ENCODE results near the gene PRKN. TPM values are rescaled to one million over a fixed set of nuclear protein-coding genes. Genes with fewer than 3 reads are reported as not detected.

The PRKN gene
- total RNA-seq, 1 donor = 6.1 TPM

DNA sequence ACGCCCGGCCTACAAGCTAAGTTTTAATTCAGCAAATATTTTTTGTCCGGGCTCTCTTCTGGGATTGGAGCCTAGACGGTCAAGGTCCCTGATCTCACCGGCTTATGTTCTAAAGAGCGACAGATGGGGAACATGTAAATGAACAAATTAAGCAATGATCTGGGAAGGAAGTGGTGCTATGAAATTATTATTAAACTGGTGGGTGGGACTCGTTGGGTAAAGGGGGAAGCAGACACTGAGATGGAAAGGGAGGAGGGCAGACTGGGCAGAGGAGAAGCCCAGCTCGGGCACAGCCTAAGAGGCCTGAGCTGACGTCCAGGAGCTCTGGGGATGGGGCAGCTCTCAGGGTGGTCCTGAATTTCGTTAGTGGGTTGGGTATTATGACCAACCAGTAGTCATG is 1371.9 kb downstream of the PRKN start:
- no peaks in the 10 kb centered on the region for H3K9me3 ChIP-seq (ENCODE audit: low read depth, low read length)
- no peak overlapping the region for H3K4me3 ChIP-seq (ENCODE audit: low read length)

DNA sequence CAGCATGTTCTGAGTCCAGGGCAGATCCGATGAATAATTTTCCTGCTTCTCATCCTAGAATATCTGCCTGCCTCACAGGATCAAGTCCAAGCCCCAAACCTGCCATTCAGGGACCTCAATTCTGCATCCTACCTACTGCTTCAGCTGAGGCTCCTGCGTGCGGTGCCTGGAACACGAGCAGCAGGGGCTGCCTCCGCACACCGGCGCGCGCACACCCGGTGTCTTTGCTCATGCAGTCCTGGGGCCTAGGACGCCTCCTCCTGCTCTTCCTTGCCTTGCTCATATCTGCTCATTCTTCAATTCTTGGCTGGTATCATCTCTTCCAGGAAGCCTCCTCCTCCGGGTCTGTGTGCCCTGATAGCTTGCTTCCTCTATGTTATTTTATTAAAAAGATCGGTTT is 1372.6 kb downstream of the PRKN start:
- Histone ChIP-seq H3K27me3 (ENCODE audit: insufficient read depth, low read length) (no peaks in the 10 kb centered on the region), H3K9me3 (ENCODE audit: low read depth, low read length) (no peaks in the 10 kb centered on the region), H3K4me3 (ENCODE audit: low read length) (no peak overlapping the region), H3K4me1 (ENCODE audit: insufficient read depth, low read length) (peaks cover 32% of the 10 kb centered on the region)

More for the DNA sequence above, 1371.9 kb downstream of the PRKN start:
- Histone ChIP-seq H3K27me3 (ENCODE audit: insufficient read depth, low read length) (no peaks in the 10 kb centered on the region), H3K4me1 (ENCODE audit: insufficient read depth, low read length) (peaks cover 33% of the 10 kb centered on the region)

- no peaks in the 10 kb centered on the region for H3K27me3 ChIP-seq (ENCODE audit: insufficient read depth, low read length)
- H3K9me3 ChIP-seq (ENCODE audit: low read depth, low read length) = no peaks in the 10 kb centered on the region
- H3K4me1 ChIP-seq (ENCODE audit: insufficient read depth, low read length) = peaks cover 26% of the 10 kb centered on the region
- no peak overlapping the region for H3K4me3 ChIP-seq (ENCODE audit: low read length)
Observed at GRCh38 chr6:161354276-161354840, 1373.2 kb downstream of the PRKN start.

DNA sequence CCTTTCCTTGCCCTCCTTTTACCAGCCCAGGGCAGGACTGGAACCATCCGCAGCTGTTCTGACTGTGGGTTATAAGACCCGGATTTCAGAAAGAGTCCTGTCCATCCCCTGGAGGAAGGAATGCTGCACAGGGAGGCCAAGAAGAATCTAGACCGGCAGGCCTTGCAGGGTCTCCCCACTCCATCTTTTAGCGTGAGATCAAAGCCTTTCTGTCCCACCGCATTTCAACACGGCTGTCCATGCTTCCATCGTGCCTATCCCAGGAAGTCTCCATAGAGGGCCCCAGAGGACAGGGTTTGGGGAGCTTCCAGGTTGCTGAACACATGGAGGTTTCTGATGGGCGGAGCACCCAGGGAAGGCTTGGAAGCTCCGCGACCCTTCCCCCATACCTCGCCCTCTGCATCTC is 1374.4 kb downstream of the PRKN start:
- Histone ChIP-seq H3K27me3 (ENCODE audit: insufficient read depth, low read length) (no peaks in the 10 kb centered on the region), H3K9me3 (ENCODE audit: low read depth, low read length) (no peaks in the 10 kb centered on the region), H3K4me1 (ENCODE audit: insufficient read depth, low read length) (peaks cover 24% of the 10 kb centered on the region), H3K4me3 (ENCODE audit: low read length) (no peak overlapping the region)

GRCh38 chr6:161351858-161352257 is 1375.7 kb downstream of the PRKN start:
- peaks cover 18% of the 10 kb centered on the region for H3K4me1 ChIP-seq (ENCODE audit: insufficient read depth, low read length)

GRCh38 chr6:161349886-161350285 is 1377.7 kb downstream of the PRKN start:
- no peak overlapping the region for H3K4me3 ChIP-seq (ENCODE audit: low read length)
- peaks cover under 1% of the 10 kb centered on the region for H3K4me1 ChIP-seq (ENCODE audit: insufficient read depth, low read length)
- no peaks in the 10 kb centered on the region for H3K27me3 ChIP-seq (ENCODE audit: insufficient read depth, low read length)

More at GRCh38 chr6:161351858-161352257, 1375.7 kb downstream of the PRKN start:
- Histone ChIP-seq H3K27me3 (ENCODE audit: insufficient read depth, low read length) (no peaks in the 10 kb centered on the region), H3K4me3 (ENCODE audit: low read length) (no peak overlapping the region), H3K9me3 (ENCODE audit: low read depth, low read length) (no peaks in the 10 kb centered on the region)

DNA sequence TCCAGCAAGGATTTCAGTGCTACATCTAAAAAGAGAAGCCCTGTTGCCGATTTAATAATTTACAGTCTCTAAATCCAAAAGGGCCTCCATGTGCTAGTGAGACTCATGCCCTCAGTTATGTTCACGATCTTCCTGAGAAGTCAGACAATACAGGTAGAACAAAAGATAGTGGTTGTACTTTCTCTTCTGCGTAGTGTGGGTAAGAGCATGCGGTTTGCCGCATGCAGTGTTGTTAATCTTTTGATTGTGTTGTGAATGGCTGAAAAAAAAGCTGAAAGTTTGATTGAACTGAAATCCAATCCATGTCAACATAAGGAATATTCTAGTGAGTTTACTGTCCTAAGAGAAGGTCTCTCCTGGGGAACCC is 1379.0 kb downstream of the PRKN start:
- Histone ChIP-seq H3K9me3 (ENCODE audit: low read depth, low read length) (no peaks in the 10 kb centered on the region), H3K27me3 (ENCODE audit: insufficient read depth, low read length) (no peaks in the 10 kb centered on the region), H3K4me1 (ENCODE audit: insufficient read depth, low read length) (no peaks in the 10 kb centered on the region), H3K4me3 (ENCODE audit: low read length) (no peak overlapping the region)

More at GRCh38 chr6:161349886-161350285, 1377.7 kb downstream of the PRKN start:
- no peaks in the 10 kb centered on the region for H3K9me3 ChIP-seq (ENCODE audit: low read depth, low read length)

DNA sequence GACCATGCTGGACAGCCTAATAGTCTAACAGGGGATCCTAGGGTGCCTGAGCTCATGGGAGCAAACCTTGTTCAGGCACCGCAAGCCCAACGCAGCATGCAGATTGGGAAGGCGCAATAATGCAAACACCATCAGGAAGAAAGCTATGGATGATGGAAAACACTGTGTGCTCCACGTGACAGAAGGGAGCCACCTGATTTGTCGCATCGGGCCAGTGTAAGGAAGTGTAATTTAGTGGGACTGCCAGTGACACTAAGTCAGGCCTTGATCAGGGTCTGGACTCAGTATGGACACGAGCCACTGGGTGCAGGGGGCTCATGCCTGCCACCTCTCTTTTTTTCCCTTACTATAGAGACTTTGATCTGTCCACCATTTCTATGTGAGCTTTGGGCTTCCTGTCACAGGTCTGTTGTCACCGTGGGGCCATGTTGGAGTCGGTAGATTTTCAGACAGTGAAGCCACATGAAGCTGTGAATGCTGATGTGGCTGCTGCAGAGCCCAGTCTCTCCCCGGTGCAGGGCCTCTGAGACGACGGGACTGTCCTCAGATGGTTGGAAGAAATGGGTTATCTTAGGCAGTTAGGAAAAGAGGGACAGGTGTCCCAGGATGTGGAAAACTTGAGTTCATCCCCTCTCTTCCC is 1379.5 kb downstream of the PRKN start:
- Histone ChIP-seq H3K4me3 (ENCODE audit: low read length) (no peak overlapping the region), H3K9me3 (ENCODE audit: low read depth, low read length) (no peaks in the 10 kb centered on the region), H3K4me1 (ENCODE audit: insufficient read depth, low read length) (no peaks in the 10 kb centered on the region), H3K27me3 (ENCODE audit: insufficient read depth, low read length) (no peaks in the 10 kb centered on the region)

DNA sequence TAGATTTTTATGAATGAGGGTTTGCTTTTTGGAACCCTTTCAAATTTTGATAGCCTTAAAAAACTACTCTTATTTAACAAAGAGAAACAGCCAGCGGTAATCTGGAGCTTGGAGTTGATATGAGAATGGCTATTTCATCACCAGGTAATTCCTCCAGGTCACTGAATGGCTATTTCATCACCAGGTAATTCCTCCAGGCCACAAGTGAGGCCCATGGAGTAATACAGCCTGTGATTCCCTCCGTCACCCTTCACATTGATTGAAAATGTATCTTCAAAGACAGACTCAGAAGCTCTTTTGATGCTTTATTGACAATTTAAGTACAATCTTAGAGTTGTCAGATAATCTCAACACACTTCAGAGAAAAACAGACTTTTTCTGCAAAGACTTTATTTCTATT is 1380.4 kb downstream of the PRKN start:
- Histone ChIP-seq H3K9me3 (ENCODE audit: low read depth, low read length) (no peaks in the 10 kb centered on the region), H3K4me3 (ENCODE audit: low read length) (no peak overlapping the region), H3K27me3 (ENCODE audit: insufficient read depth, low read length) (no peaks in the 10 kb centered on the region)

DNA sequence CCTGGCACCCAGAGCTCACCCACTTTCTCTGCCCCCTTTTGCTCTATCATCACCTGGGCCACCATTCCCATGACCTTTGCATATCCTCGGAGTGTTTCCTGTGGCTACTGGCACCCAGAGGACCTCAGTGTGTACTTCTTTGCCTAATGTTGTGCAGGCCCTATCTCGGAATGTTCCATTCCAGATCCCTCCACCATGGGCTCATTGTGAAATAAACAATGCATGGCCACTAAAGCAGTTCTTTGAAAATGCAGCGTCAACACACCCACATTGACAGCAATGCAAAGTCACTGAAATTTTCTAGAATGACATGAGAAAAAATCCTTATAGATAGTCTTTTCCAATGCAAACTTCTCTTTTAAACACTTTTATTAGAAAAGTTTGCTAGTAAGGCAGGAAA is 1380.8 kb downstream of the PRKN start:
- Histone ChIP-seq H3K9me3 (ENCODE audit: low read depth, low read length) (no peaks in the 10 kb centered on the region), H3K4me1 (ENCODE audit: insufficient read depth, low read length) (no peaks in the 10 kb centered on the region), H3K4me3 (ENCODE audit: low read length) (no peak overlapping the region), H3K27me3 (ENCODE audit: insufficient read depth, low read length) (no peaks in the 10 kb centered on the region)

More for the DNA sequence above, 1380.4 kb downstream of the PRKN start:
- H3K4me1 ChIP-seq (ENCODE audit: insufficient read depth, low read length) = no peaks in the 10 kb centered on the region

GRCh38 chr6:161344626-161345025 is 1382.9 kb downstream of the PRKN start:
- Histone ChIP-seq H3K27me3 (ENCODE audit: insufficient read depth, low read length) (no peaks in the 10 kb centered on the region), H3K4me1 (ENCODE audit: insufficient read depth, low read length) (no peaks in the 10 kb centered on the region), H3K4me3 (ENCODE audit: low read length) (no peak overlapping the region), H3K9me3 (ENCODE audit: low read depth, low read length) (no peaks in the 10 kb centered on the region)

DNA sequence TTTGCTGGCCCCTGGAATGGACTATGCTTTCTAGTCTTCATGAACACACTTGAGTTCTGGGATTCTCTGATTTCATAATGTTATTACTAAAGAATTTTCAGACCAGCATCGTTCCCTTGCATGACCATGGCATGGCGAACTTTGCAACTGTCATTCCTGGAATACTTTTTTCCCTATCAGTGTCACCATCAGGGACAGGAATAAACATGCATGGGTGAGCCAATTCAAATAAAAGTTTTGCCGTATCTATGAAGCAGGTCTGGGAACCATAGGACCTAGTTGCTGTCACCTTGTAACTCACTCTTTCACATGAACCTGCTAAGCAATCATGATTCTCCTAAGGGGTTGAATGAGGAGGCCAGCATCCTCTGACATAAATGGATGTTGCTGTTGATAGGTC is 1385.5 kb downstream of the PRKN start:
- Histone ChIP-seq H3K27me3 (ENCODE audit: insufficient read depth, low read length) (no peaks in the 10 kb centered on the region), H3K9me3 (ENCODE audit: low read depth, low read length) (no peaks in the 10 kb centered on the region), H3K4me3 (ENCODE audit: low read length) (no peak overlapping the region), H3K4me1 (ENCODE audit: insufficient read depth, low read length) (no peaks in the 10 kb centered on the region)

- no peaks in the 10 kb centered on the region for H3K9me3 ChIP-seq (ENCODE audit: low read depth, low read length)
- H3K27me3 ChIP-seq (ENCODE audit: insufficient read depth, low read length) = no peaks in the 10 kb centered on the region
- H3K4me1 ChIP-seq (ENCODE audit: insufficient read depth, low read length) = no peaks in the 10 kb centered on the region
- H3K4me3 ChIP-seq (ENCODE audit: low read length) = no peak overlapping the region
Observed at GRCh38 chr6:161341638-161342037, 1385.9 kb downstream of the PRKN start.

DNA sequence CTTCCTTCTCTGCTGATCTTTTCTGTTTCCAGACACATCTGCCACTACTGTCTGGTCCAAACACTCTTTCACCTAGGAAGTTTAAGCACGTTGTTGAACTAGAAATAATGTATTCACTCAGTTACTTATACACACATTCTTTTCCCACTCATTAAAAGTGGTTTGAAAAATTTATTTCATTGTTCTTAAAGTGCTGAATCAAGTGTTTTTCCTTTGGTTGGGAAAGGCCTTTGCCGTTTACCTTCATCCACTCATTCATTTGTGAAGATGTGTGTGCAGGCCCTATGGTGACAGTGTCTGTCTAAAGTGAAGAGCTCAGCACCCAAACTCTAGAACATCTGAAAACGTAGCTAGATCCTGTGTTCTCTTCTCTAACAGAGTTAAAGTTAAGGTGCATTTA is 1389.6 kb downstream of the PRKN start:
- Histone ChIP-seq H3K9me3 (ENCODE audit: low read depth, low read length) (no peaks in the 10 kb centered on the region), H3K4me1 (ENCODE audit: insufficient read depth, low read length) (no peaks in the 10 kb centered on the region), H3K4me3 (ENCODE audit: low read length) (no peak overlapping the region), H3K27me3 (ENCODE audit: insufficient read depth, low read length) (no peaks in the 10 kb centered on the region)

DNA sequence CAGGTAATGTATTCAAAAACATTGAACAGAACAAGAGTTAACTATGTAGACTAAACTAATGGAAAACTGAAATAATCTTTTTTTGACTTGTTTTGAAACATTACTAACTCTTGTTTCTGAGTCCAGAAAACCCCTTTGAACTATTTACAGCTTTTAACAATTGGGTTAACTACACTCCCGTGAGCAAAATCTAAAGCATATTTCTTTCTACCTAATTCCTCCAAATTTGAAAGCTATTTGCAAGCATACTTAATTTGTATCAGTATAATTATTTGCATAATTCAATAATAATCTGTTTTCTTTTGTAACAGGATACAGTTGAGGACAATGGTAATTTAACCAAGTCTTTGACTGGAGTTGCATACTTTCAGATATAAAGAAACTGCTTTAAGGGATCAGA is 1391.1 kb downstream of the PRKN start:
- Histone ChIP-seq H3K4me1 (ENCODE audit: insufficient read depth, low read length) (no peaks in the 10 kb centered on the region), H3K9me3 (ENCODE audit: low read depth, low read length) (no peaks in the 10 kb centered on the region), H3K27me3 (ENCODE audit: insufficient read depth, low read length) (no peaks in the 10 kb centered on the region), H3K4me3 (ENCODE audit: low read length) (no peak overlapping the region)

- Histone ChIP-seq H3K27me3 (ENCODE audit: insufficient read depth, low read length) (no peaks in the 10 kb centered on the region), H3K9me3 (ENCODE audit: low read depth, low read length) (no peaks in the 10 kb centered on the region), H3K4me3 (ENCODE audit: low read length) (no peak overlapping the region), H3K4me1 (ENCODE audit: insufficient read depth, low read length) (no peaks in the 10 kb centered on the region)
Observed at GRCh38 chr6:161333410-161333809, 1394.2 kb downstream of the PRKN start.
